ENCODE measurements around the gene OTX1.

- TF ChIP-seq POLR2A (IDR thresholded peaks at IDR 0.05; ENCODE audit: low read length) (no peak), GATA1 (IDR thresholded peaks at IDR 0.05; ENCODE audit: low read depth, low read length) (no peak)
These were observed 2.7 kb downstream of the OTX1 start for GRCh38 chr2:63053081-63053888.

All from erythroblast (primary cell).